DND-41 (cell line): ENCODE results near the gene HACL1.
A peak's percentile ranks its signal among the peaks of the same experiment; 100 is the strongest.

ENCODE experiments used
- ATAC-seq: fragments of 200-7000 bp; cut with Tn5 transposase; 3 replicates; pipeline ENCODE4 v1.9.1; 2021; ENCODE audit warnings: low read depth; ENCODE audit not compliant: insufficient read depth
- DNase-seq: peaks from one replicate; pipeline ENCODE4 v3.0.0-alpha.2; 2020
- H2AFZ ChIP-seq: 2 replicates; pipeline ENCODE4 v1.6.0; 2012; ENCODE audit warnings: low read depth, low read length
- H3K27ac ChIP-seq: 2 replicates; pipeline ENCODE4 v1.5.1; 2012; ENCODE audit warnings: low read length, inconsistent platforms
- H3K27me3 ChIP-seq: fragments of 200-600 bp; sonication (generic); 2 replicates; pipeline ENCODE4 v1.6.0; 2012; ENCODE audit warnings: low read length, mild to moderate bottlenecking, inconsistent platforms; ENCODE audit not compliant: insufficient read depth, poor library complexity
- H3K36me3 ChIP-seq: 2 replicates; pipeline ENCODE4 v1.5.1; 2012; ENCODE audit warnings: low read length, inconsistent platforms; ENCODE audit not compliant: insufficient read depth
- H3K4me1 ChIP-seq: 2 replicates; pipeline ENCODE4 v1.5.1; 2012; ENCODE audit warnings: mild to moderate bottlenecking, low read length; ENCODE audit not compliant: insufficient read depth
- H3K4me2 ChIP-seq: 2 replicates; pipeline ENCODE4 v1.6.0; 2012; ENCODE audit warnings: mild to moderate bottlenecking, moderate library complexity, low read length, inconsistent platforms; ENCODE audit not compliant: insufficient read depth
- H3K4me3 ChIP-seq, 2 experiments: fragments of 200-600 bp in 1 of 2; shearing (Covaris generic) in 1 of 2; 2 replicates each; pipeline ENCODE4 v1.5.1; 2012 to 2016; ENCODE audit warnings: inconsistent platforms in 2 of 2, low read length in 2 of 2, mild to moderate bottlenecking in 2 of 2, low read depth in 1 of 2, moderate library complexity in 1 of 2
- H3K79me2 ChIP-seq: 2 replicates; pipeline ENCODE4 v1.6.0; 2012; ENCODE audit warnings: low read length, inconsistent platforms; ENCODE audit not compliant: insufficient read depth
- H3K9ac ChIP-seq: 2 replicates; pipeline ENCODE4 v1.6.0; 2012; ENCODE audit warnings: low read depth, mild to moderate bottlenecking, inconsistent platforms, low read length, moderate library complexity
- H3K9me3 ChIP-seq: 2 replicates; pipeline ENCODE4 v1.5.1; 2012; ENCODE audit warnings: low read length, moderate library complexity, mild to moderate bottlenecking, inconsistent platforms; ENCODE audit not compliant: insufficient read depth, severe bottlenecking
- H4K20me1 ChIP-seq: 2 replicates; pipeline ENCODE4 v1.6.0; 2012; ENCODE audit warnings: low read length; ENCODE audit not compliant: insufficient read depth
- EZH2 ChIP-seq: IDR thresholded peaks from 3 replicates; pipeline ENCODE4 v1.6.1; 2012; ENCODE audit warnings: borderline replicate concordance, low read depth, mild to moderate bottlenecking, moderate library complexity, low read length, inconsistent platforms; ENCODE audit not compliant: severe bottlenecking
- TF ChIP-seq, protein P1 (sequence below): IDR thresholded peaks from 2 replicates; pipeline ENCODE4 v1.5.1; 2012; ENCODE audit warnings: borderline replicate concordance, low read length, moderate library complexity, mild to moderate bottlenecking; ENCODE audit not compliant: poor library complexity, severe bottlenecking; ENCODE audit errors: extremely low read depth

Gene HACL1

DNA sequence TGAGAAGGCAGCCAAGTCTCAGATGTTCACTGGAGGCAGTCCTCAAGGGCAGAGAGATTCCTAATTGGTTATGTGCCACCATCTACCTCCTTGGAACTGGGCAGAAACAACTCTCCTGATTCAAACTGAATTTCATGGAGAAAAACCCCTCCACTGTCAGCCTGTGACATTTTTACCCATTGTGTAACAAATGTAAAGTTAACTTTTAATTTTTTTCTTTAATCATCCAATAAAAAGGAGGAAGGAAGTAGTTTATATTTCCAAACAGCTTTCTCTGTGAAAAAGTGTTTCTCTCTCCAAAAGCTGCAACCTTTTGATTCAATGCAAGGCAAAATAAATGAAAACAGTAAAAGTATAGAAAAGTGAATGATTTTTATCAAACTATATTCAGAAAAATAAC is 79.4 kb downstream of the HACL1 start:
- Histone ChIP-seq H3K4me2 (no peak overlapping the region), H3K36me3 (no peaks in the 10 kb centered on the region), H3K79me2 (no peaks in the 10 kb centered on the region), H3K9ac (no peak overlapping the region), H2AFZ (no peak overlapping the region), H3K27ac (no peak overlapping the region), H3K9me3 (no peaks in the 10 kb centered on the region), H4K20me1 (no peaks in the 10 kb centered on the region), H3K27me3 (no peaks in the 10 kb centered on the region), H3K4me3 (no peak overlapping the region), H3K4me1 (peaks cover 3% of the 10 kb centered on the region; the same call in 1 of the 2 replicates)
- ATAC-seq = no peak
- TF ChIP-seq, protein P1, sequence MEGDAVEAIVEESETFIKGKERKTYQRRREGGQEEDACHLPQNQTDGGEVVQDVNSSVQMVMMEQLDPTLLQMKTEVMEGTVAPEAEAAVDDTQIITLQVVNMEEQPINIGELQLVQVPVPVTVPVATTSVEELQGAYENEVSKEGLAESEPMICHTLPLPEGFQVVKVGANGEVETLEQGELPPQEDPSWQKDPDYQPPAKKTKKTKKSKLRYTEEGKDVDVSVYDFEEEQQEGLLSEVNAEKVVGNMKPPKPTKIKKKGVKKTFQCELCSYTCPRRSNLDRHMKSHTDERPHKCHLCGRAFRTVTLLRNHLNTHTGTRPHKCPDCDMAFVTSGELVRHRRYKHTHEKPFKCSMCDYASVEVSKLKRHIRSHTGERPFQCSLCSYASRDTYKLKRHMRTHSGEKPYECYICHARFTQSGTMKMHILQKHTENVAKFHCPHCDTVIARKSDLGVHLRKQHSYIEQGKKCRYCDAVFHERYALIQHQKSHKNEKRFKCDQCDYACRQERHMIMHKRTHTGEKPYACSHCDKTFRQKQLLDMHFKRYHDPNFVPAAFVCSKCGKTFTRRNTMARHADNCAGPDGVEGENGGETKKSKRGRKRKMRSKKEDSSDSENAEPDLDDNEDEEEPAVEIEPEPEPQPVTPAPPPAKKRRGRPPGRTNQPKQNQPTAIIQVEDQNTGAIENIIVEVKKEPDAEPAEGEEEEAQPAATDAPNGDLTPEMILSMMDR = no peak
- no peak for TF ChIP-seq EZH2
- DNase-seq = no peak

DNA sequence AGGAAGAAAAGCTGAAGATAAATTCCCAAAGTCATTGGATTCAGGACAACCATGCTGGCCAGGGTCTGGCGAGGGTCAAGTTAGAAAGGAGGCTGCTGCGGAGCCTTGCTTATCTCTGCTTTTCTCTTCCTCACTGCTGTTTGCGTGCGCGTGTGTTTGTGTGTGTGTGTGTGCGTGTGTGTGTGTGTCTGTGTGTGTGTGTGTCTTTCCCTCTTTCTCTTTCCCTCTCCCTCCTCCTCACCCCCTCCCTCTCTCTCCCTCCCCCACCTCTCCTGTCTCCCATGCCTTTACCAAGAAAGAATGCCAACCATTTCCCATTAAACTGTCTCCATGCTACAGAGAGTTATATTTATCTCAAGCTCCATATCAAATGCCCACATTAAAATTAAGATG is 79.8 kb downstream of the HACL1 start, which contains the start of gene COLQ:
TSS of gene COLQ (minus strand) at position 134 of the 393 bp plus-strand sequence. CDS start at position 53, 81 bp downstream.
- no peaks in the 10 kb centered on the region for H3K79me2 ChIP-seq
- H3K9ac ChIP-seq = no peak within 1 kb of the TSS
- 0 out of 4 replicates have a peak within 1 kb of the TSS, but pooled peaks of 1 of the 2 experiments have one; percentile 6 for H3K4me3 ChIP-seq
- no peaks in the 10 kb centered on the region for H3K9me3 ChIP-seq
- DNase-seq (no peak), ATAC-seq (0 out of 3 replicates have a peak, but pooled peaks have one; percentile 25)
- 0 out of 2 replicates have a peak within 1 kb of the TSS, but pooled peaks have one; percentile 22 for H2AFZ ChIP-seq
- H3K27me3 ChIP-seq = no peaks in the 10 kb centered on the region
- no peaks in the 10 kb centered on the region for H4K20me1 ChIP-seq
- no peak within 1 kb of the TSS for H3K27ac ChIP-seq
- peaks cover 3% of the 10 kb centered on the region; the same call in 1 of the 2 replicates for H3K4me1 ChIP-seq
- H3K36me3 ChIP-seq = no peaks in the 10 kb centered on the region
- TF ChIP-seq EZH2 = no peak
- TF ChIP-seq, protein P1 = no peak
- H3K4me2 ChIP-seq = peak within 1 kb of the TSS; percentile 45; the same call in 1 of the 2 replicates

DNA sequence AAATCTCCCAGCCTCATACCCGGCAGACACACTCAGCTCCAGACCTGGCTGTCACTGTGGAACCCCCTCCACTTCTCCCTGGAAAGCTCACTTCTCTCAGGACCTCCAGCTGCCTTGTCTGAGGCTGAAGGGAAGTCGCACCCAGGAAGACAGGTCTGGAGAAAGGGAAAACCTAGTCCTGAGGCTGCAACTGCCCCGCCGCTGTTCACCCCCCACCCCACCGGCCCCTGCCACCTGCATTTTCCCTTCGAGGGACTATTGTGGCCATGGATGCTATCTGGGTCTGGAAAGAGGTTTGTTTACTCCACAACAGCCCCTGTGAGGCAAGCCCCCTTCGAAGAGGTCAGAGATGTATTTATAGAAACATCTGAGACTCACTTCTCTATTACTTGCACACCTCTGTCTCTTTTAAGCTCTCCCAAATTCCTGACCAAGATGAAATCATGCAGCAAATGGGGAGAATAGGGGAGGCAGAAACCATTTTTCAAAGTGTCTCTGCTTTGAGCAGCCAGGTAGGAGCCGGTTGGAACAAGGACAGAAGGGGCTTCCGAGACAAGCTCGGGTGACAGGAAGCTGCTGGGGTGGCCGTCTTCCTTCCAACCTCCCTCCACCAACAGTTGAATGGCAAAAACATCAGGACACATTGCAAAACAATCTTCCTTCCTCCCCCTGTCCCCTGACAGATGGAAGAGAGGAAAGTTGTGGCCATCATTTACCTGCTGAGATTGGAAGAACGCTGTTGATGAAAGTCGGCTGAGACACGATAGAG is 80.4 kb downstream of the HACL1 start:
- H3K9ac ChIP-seq = no peak overlapping the region
- DNase-seq = no peak
- H3K27me3 ChIP-seq = no peaks in the 10 kb centered on the region
- H3K27ac ChIP-seq = no peak overlapping the region
- H3K4me2 ChIP-seq = peak overlapping the region; percentile 45; the same call in 1 of the 2 replicates
- H2AFZ ChIP-seq = 0 out of 2 replicates have a peak overlapping the region, but pooled peaks have one; percentile 22
- no peaks in the 10 kb centered on the region for H4K20me1 ChIP-seq
- H3K36me3 ChIP-seq = no peaks in the 10 kb centered on the region
- H3K9me3 ChIP-seq = no peaks in the 10 kb centered on the region
- peaks cover 3% of the 10 kb centered on the region; the same call in 1 of the 2 replicates for H3K4me1 ChIP-seq
- H3K4me3 ChIP-seq = 0 out of 4 replicates have a peak overlapping the region, but pooled peaks of 1 of the 2 experiments have one; percentile 6
- peak; percentile 63; the same call in 2 of the 3 replicates for ATAC-seq
- TF ChIP-seq EZH2 = no peak
- TF ChIP-seq, protein P1 = no peak
- H3K79me2 ChIP-seq = no peaks in the 10 kb centered on the region
